CD4-positive, alpha-beta T cell treated with Interferon gamma for 1 hour (primary cell): ENCODE measurements around the gene SLC6A6.

Experiments used
- DNase-seq: peaks from one replicate; pipeline ENCODE4 v3.0.0-alpha.2; 2020

SLC6A6 gene

GRCh38 chr3:14488286-14489041 lies 86.1 kb downstream of the SLC6A6 start:
- DNase-seq, result no peak

- no peak for DNase-seq
Measured at GRCh38 chr3:14489641-14490040, 87.2 kb downstream of the SLC6A6 start.

GRCh38 chr3:14490255-14490654 lies 87.8 kb downstream of the SLC6A6 start:
- DNase-seq, result no peak

- DNase-seq, result no peak
Measured at GRCh38 chr3:14490831-14491230, 88.4 kb downstream of the SLC6A6 start.

GRCh38 chr3:14491396-14492190 lies 89.2 kb downstream of the SLC6A6 start:
- no peak for DNase-seq

GRCh38 chr3:14492948-14493881 lies 90.8 kb downstream of the SLC6A6 start:
- no peak for DNase-seq

GRCh38 chr3:14494279-14494972 lies 92.0 kb downstream of the SLC6A6 start:
- no peak for DNase-seq

- no peak for DNase-seq
Measured at GRCh38 chr3:14494973-14495300, 92.5 kb downstream of the SLC6A6 start.

- no peak for DNase-seq
Measured at GRCh38 chr3:14496351-14496750, 93.9 kb downstream of the SLC6A6 start.

GRCh38 chr3:14497321-14497720 lies 94.9 kb downstream of the SLC6A6 start:
- no peak for DNase-seq

- DNase-seq, result no peak
Measured at GRCh38 chr3:14502472-14502871, 100.1 kb downstream of the SLC6A6 start.

GRCh38 chr3:14503033-14503705 lies 100.8 kb downstream of the SLC6A6 start:
- DNase-seq, result no peak

- no peak for DNase-seq
Measured at GRCh38 chr3:14503706-14504065, 101.3 kb downstream of the SLC6A6 start.

- DNase-seq, result no peak
Measured at GRCh38 chr3:14505001-14505802, 102.8 kb downstream of the SLC6A6 start.

GRCh38 chr3:14505803-14506500 lies 103.5 kb downstream of the SLC6A6 start:
- DNase-seq, result no peak

GRCh38 chr3:14506626-14507304 lies 104.4 kb downstream of the SLC6A6 start:
- no peak for DNase-seq

- no peak for DNase-seq
Measured at GRCh38 chr3:14507305-14507741, 104.9 kb downstream of the SLC6A6 start.

GRCh38 chr3:14507757-14508504 lies 105.5 kb downstream of the SLC6A6 start:
- DNase-seq, result no peak

GRCh38 chr3:14508505-14508819 lies 106.1 kb downstream of the SLC6A6 start:
- no peak for DNase-seq
